ENCODE results near the gene RTF2. TPM values are rescaled to one million over a fixed set of nuclear protein-coding genes. Genes with fewer than 3 reads are reported as not detected.
"Not testable (repeated sequence)": the region's sequence is repeated elsewhere in the genome, so short reads cannot be mapped to it uniquely, and the experiment has no call there.

RTF2 gene
- total RNA-seq, 4 donors from 2014 or later = 54.3 to 74.1 (median 65.2) TPM

DNA sequence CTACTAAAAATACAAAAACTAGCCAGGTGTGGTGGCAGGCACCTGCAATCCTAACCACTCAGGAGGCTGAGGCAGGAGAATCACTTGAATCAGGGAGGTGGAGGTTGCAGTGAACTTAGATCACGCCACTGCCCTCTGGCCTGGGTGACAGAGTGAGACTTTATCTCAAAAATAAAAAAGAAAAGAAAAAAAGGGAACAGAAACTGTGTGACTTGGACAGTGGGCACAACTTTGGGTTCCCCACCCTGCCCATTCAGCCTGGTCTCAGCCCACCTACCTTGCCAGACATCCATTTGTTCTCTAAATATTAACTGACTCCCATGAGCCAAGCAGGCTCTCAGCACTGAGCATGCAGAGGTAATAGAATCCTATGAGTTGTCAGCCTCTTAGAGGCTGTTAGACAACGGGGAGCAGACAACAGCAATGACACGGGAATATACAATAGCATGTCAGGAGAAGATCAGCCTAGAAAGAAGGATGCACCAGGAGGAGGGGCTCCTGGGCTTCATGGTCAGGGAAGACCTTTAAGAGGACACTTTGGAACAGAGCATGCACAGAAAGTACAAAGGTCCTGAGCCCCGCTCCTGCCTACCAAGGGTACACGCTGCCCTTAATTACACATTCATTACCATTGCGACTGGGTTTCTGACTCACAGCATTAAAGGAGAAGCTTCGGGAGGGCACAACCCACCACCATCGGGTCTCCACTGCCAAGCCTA is 84.6 kb downstream of the RTF2 start:
- Histone ChIP-seq H3K36me3 (no peaks in the 10 kb centered on the region), H3K9me3 (no peaks in the 10 kb centered on the region), H3K4me3 (no peak overlapping the region), H3K4me1 (peaks cover 0 to 12% (median 0%) of the 10 kb centered on the region in 4 donors), H3K27ac (no peak overlapping the region), H3K27me3 (no peaks in the 10 kb centered on the region)
- 60 to 63% methylated on average over 8 of the region's 8 CpGs for WGBS, 2 donors
- no peak for DNase-seq (ENCODE audit: low spot score in 2 of 2)
- TF ChIP-seq EP300 (IDR thresholded peaks at IDR 0.05) = no peak
- TF ChIP-seq, protein P1, sequence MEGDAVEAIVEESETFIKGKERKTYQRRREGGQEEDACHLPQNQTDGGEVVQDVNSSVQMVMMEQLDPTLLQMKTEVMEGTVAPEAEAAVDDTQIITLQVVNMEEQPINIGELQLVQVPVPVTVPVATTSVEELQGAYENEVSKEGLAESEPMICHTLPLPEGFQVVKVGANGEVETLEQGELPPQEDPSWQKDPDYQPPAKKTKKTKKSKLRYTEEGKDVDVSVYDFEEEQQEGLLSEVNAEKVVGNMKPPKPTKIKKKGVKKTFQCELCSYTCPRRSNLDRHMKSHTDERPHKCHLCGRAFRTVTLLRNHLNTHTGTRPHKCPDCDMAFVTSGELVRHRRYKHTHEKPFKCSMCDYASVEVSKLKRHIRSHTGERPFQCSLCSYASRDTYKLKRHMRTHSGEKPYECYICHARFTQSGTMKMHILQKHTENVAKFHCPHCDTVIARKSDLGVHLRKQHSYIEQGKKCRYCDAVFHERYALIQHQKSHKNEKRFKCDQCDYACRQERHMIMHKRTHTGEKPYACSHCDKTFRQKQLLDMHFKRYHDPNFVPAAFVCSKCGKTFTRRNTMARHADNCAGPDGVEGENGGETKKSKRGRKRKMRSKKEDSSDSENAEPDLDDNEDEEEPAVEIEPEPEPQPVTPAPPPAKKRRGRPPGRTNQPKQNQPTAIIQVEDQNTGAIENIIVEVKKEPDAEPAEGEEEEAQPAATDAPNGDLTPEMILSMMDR (IDR thresholded peaks at IDR 0.05) = no peak
- TF ChIP-seq POLR2A (IDR thresholded peaks at IDR 0.05) = no peak

DNA sequence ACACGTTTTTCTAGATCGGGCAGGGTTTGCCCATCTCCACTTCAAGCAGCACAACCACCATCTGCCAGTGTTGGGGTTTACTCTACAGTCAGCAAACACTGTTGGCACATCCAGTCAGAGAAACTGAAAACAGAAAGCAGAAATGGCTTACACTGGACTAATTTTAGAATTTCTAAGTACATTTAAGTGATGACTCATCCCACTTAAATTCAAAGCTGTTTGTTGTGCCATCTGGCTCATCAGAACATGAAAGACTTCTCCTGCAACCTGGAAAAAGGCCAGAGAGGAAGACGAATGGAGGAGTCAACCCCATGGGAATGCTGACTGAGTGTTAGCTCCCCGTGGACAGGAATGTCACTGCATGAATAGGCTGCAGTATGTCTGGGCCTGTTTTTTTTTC is 86.4 kb downstream of the RTF2 start:
- DNase-seq (ENCODE audit: low spot score in 2 of 2) = peak in 1 of 2 donors; percentile 23
- Histone ChIP-seq H3K4me3 (no peak overlapping the region), H3K27me3 (no peaks in the 10 kb centered on the region), H3K36me3 (no peaks in the 10 kb centered on the region), H3K4me1 (peaks cover 0 to 12% (median 0%) of the 10 kb centered on the region in 4 donors), H3K9me3 (no peaks in the 10 kb centered on the region), H3K27ac (no peak overlapping the region)
- TF ChIP-seq, protein P1 (IDR thresholded peaks at IDR 0.05) = no peak
- TF ChIP-seq EP300 (IDR thresholded peaks at IDR 0.05) = peak in 1 of 2 donors; percentile 65
- WGBS, 2 donors = 24 to 34% methylated on average over 4 of the region's 4 CpGs

DNA sequence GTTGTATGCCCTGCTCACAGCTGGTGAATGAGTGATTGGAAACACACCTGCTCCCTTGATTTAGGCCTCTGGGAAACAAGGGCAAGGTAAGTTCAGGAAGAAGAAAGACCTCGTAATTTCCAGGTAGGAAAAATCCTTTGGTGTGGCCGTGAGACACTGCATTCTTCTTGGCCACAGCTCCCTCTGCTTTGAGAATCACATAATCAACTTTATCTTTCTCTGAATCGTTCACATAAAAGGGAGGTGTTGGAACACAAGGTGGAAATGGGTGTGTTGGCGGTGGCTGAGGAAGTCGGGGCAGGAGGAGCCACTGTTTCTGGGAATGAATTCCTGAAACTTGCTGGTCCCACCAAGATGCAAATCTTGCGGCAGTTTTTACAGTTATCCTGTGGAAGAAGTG is 90.5 kb downstream of the RTF2 start:
- 71 to 72% methylated on average over 6 of the region's 6 CpGs for WGBS, 2 donors
- DNase-seq (ENCODE audit: low spot score in 2 of 2) = no peak
- H3K4me1 ChIP-seq = peaks cover 0 to 11% (median 0%) of the 10 kb centered on the region in 4 donors
- no peaks in the 10 kb centered on the region for H3K36me3 ChIP-seq
- H3K27me3 ChIP-seq = no peaks in the 10 kb centered on the region
- no peak for TF ChIP-seq EP300 (IDR thresholded peaks at IDR 0.05)
- TF ChIP-seq POLR2A (IDR thresholded peaks at IDR 0.05) = no peak
- TF ChIP-seq, protein P1 (IDR thresholded peaks at IDR 0.05) = no peak
- no peaks in the 10 kb centered on the region for H3K9me3 ChIP-seq
- no peak overlapping the region for H3K27ac ChIP-seq
- H3K4me3 ChIP-seq = no peak overlapping the region

DNA sequence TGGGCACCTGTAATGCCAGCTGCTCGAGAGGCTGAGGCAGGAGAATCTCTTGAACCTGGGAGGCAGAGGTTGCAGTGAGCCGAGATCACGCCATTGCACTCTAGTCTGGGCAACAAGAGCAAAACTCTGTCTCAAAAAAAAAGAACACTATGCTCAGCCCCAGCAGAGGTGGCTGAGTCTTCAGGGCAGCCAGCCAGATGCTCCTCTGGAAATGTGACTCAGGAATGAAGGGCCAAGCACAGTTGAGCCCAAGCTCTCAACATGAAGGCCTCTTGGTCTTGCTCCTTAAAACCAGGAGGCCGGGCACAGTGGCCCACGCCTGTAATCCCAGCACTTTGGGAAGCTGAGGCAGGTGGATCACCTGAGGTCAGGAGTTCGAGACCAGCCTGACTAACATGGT is 96.1 kb downstream of the RTF2 start:
- H3K27me3 ChIP-seq; H3K36me3 ChIP-seq; H3K4me3 ChIP-seq; H3K27ac ChIP-seq; H3K4me1 ChIP-seq; H3K9me3 ChIP-seq; DNase-seq (ENCODE audit: low spot score in 2 of 2): not testable (repeated sequence)
- 92 to 99% methylated on average over 6 of the region's 6 CpGs for WGBS, 2 donors

DNA sequence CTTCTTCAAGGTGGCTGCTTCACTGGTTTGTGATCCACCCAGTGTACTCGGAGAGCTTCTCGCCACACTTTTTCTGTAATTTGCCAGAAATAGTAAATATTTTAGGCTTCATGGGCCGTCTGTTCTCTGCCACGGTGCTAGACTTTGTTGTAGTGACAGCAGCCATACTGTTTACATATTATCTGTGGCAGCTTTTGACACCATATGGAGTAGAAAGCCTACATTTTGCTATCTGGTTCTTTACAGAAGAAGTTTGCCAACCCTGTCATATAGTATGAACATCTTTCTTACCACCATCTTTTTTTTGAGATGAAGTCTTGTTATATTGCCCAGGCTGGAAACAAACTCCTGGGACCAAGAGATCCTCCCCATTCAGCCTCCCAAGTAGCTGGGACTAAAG is 97.1 kb downstream of the RTF2 start:
- Histone ChIP-seq H3K4me3 (no peak overlapping the region), H3K27ac (no peak overlapping the region), H3K27me3 (no peaks in the 10 kb centered on the region), H3K36me3 (no peaks in the 10 kb centered on the region), H3K9me3 (no peaks in the 10 kb centered on the region), H3K4me1 (no peaks in the 10 kb centered on the region)
- 84 to 85% methylated on average over 4 of the region's 4 CpGs for WGBS, 2 donors
- TF ChIP-seq EP300 (IDR thresholded peaks at IDR 0.05) (no peak), POLR2A (IDR thresholded peaks at IDR 0.05) (no peak)
- no peak for DNase-seq (ENCODE audit: low spot score in 2 of 2)

DNA sequence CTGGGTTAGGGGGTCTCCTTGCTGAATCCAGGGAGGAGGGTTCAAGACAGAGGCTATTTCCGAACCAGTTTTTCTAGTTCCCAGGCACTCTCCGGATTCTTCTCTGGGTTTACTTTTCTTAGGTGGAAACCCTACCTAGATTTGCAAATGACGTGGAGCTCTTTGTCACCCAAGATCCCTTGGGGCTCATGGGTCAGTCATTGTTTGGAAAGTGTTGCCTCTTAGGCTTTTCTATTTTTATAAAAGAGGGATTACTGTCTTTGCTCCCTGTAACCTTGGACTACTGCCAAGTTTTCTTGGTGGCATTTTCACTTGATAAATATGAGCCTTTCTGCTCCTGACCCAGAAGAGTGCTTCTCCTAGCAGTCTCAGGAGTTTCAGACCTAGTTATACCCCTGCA is 98.2 kb downstream of the RTF2 start:
- Histone ChIP-seq H3K4me3 (no peak overlapping the region), H3K9me3 (no peaks in the 10 kb centered on the region), H3K36me3 (no peaks in the 10 kb centered on the region), H3K27me3 (no peaks in the 10 kb centered on the region), H3K27ac (no peak overlapping the region), H3K4me1 (no peaks in the 10 kb centered on the region)
- TF ChIP-seq, protein P1 (IDR thresholded peaks at IDR 0.05) = no peak
- TF ChIP-seq EP300 (IDR thresholded peaks at IDR 0.05) (no peak), POLR2A (IDR thresholded peaks at IDR 0.05) (no peak)
- WGBS, 2 donors = 40% methylated on average over 3 of the region's 3 CpGs
- no peak for DNase-seq (ENCODE audit: low spot score in 2 of 2)

Small RNA genes lying within 50 kb of the gene (small RNA-seq; reads per million reads assigned to genes)
- not detected for gene RPL39P

Other genes with a start within 250 kb of the RTF2 start
- gene MC3R, start 219.9 kb upstream of the RTF2 start, total RNA-seq = not detected
- 10 to 100 TPM; 36.8 to 56.6 (median 52.3) TPM for gene FAM210B, start 109.7 kb upstream of the RTF2 start, total RNA-seq
- gene AURKA, start 76.4 kb upstream of the RTF2 start, total RNA-seq = 1 to 10 TPM in 3 of 4 donors, under 1 TPM in 1; 0.42 to 4.3 (median 1.7) TPM
- gene CSTF1, start 76.0 kb upstream of the RTF2 start, total RNA-seq = 10 to 100 TPM; 17.6 to 25.9 (median 22.7) TPM
- 1 to 10 TPM; 2.0 to 7.5 (median 3.6) TPM for gene CASS4, start 56.4 kb upstream of the RTF2 start, total RNA-seq
- gene FAM209A, start 56.1 kb downstream of the RTF2 start, total RNA-seq = not detected
- gene FAM209B, start 64.6 kb downstream of the RTF2 start, total RNA-seq = not detected
- gene TFAP2C, start 160.7 kb downstream of the RTF2 start, total RNA-seq = 1 to 10 TPM in 2 of 4 donors, under 1 TPM in 2; 0.20 to 2.1 (median 0.96) TPM

Measured in tibial nerve (tissue), 4 donors.